OCI-LY1 (cell line): Measurements from ENCODE around the gene MTRFR.

Experiments
- CTCF ChIP-seq: fragments of 200-600 bp; sonication (generic), shearing (Covaris generic); IDR thresholded peaks from 2 replicates; pipeline ENCODE4 v1.5.1; 2017; ENCODE audit warnings: mild to moderate bottlenecking, antibody characterized with exemption, low read length, moderate library complexity, mixed read lengths
- EZH2 ChIP-seq: fragments of 200-600 bp; sonication (generic), shearing (Covaris generic); IDR thresholded peaks from 2 replicates; pipeline ENCODE4 v1.8.0; 2017; ENCODE audit warnings: borderline replicate concordance, mixed run types, mild to moderate bottlenecking, antibody characterized with exemption, low read length, moderate library complexity, mixed read lengths

GRCh38 chr12:123266679-123267277, 33.5 kb downstream of the MTRFR start:
- no peak for TF ChIP-seq CTCF
- no peak for TF ChIP-seq EZH2
